ENCODE measurements around the gene PRKX.

PRKX gene

DNA sequence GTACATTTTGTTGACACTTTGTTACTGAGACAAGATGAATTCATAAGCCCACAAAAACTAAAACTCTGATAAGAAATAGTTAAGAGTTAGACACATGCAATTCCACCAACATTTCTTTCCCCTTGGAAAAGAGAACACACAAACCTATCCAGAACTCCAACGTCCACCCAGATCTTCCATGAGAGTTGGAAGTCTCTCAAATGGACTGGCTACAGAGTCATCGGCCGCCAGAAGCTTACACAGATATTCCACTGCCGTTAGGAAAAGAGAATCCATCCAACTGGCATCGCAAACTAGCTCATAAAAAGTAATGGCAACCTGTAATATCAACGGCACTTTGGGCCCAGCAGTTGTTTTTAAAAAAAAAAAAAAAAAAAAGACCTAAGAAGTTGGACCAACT, 114.7 kb downstream of the PRKX start:
- Histone ChIP-seq H3K27ac (ENCODE audit: low read depth, low read length) (no peak overlapping the region), H3K4me1 (ENCODE audit: control insufficient read depth, low read length) (no peaks in the 10 kb centered on the region), H3K9me2 (replicated peaks; ENCODE audit: control insufficient read depth, low read length) (no peaks in the 10 kb centered on the region), H3F3A (ENCODE audit: control insufficient read depth, insufficient read depth) (no peaks in the 10 kb centered on the region), H3K4me3 (ENCODE audit: low read length) (no peak overlapping the region), H3K9me3 (ENCODE audit: control insufficient read depth, insufficient read depth, low read length) (no peaks in the 10 kb centered on the region), H3K36me3 (ENCODE audit: control insufficient read depth, low read length) (no peaks in the 10 kb centered on the region), H4K20me1 (ENCODE audit: control insufficient read depth, insufficient read depth, low read depth, low read length) (no peaks in the 10 kb centered on the region), H3K27me3 (ENCODE audit: control insufficient read depth, low read length) (no peaks in the 10 kb centered on the region), H3K79me2 (ENCODE audit: control insufficient read depth, low read length) (no peaks in the 10 kb centered on the region), H3K4me2 (ENCODE audit: low read length) (no peak overlapping the region)
- TF ChIP-seq EZH2phosphoT487 (IDR thresholded peaks at IDR 0.05; ENCODE audit: borderline replicate concordance, low read length) (no peak), CTCF (IDR thresholded peaks at IDR 0.05; ENCODE audit: low read depth, low read length, poor library complexity, severe bottlenecking) (no peak)

- H3K79me2 ChIP-seq (ENCODE audit: control insufficient read depth, low read length), result no peaks in the 10 kb centered on the region
- no peaks in the 10 kb centered on the region for H4K20me1 ChIP-seq (ENCODE audit: control insufficient read depth, insufficient read depth, low read depth, low read length)
- no peaks in the 10 kb centered on the region for H3K9me2 ChIP-seq (replicated peaks; ENCODE audit: control insufficient read depth, low read length)
- H3K36me3 ChIP-seq (ENCODE audit: control insufficient read depth, low read length), result no peaks in the 10 kb centered on the region
- no peak overlapping the region for H3K4me3 ChIP-seq (ENCODE audit: low read length)
- no peaks in the 10 kb centered on the region for H3K4me1 ChIP-seq (ENCODE audit: control insufficient read depth, low read length)
- no peaks in the 10 kb centered on the region for H3F3A ChIP-seq (ENCODE audit: control insufficient read depth, insufficient read depth)
- no peaks in the 10 kb centered on the region for H3K27me3 ChIP-seq (ENCODE audit: control insufficient read depth, low read length)
- no peak overlapping the region for H3K27ac ChIP-seq (ENCODE audit: low read depth, low read length)
- H3K9me3 ChIP-seq (ENCODE audit: control insufficient read depth, insufficient read depth, low read length), result no peaks in the 10 kb centered on the region
- no peak overlapping the region for H3K4me2 ChIP-seq (ENCODE audit: low read length)
- TF ChIP-seq EZH2phosphoT487 (IDR thresholded peaks at IDR 0.05; ENCODE audit: borderline replicate concordance, low read length), result no peak
- TF ChIP-seq CTCF (IDR thresholded peaks at IDR 0.05; ENCODE audit: low read depth, low read length, poor library complexity, severe bottlenecking), result no peak
Measured at GRCh38 chrX:3598046-3598605, 115.3 kb downstream of the PRKX start.

GRCh38 chrX:3592184-3592583, 121.3 kb downstream of the PRKX start:
- no peak overlapping the region for H3K4me3 ChIP-seq (ENCODE audit: low read length)
- H3K9me2 ChIP-seq (replicated peaks; ENCODE audit: control insufficient read depth, low read length), result no peaks in the 10 kb centered on the region
- H4K20me1 ChIP-seq (ENCODE audit: control insufficient read depth, insufficient read depth, low read depth, low read length), result no peaks in the 10 kb centered on the region
- no peak overlapping the region for H3K4me2 ChIP-seq (ENCODE audit: low read length)
- no peaks in the 10 kb centered on the region for H3K36me3 ChIP-seq (ENCODE audit: control insufficient read depth, low read length)
- H3K79me2 ChIP-seq (ENCODE audit: control insufficient read depth, low read length), result no peaks in the 10 kb centered on the region
- H3K27me3 ChIP-seq (ENCODE audit: control insufficient read depth, low read length), result no peaks in the 10 kb centered on the region
- no peaks in the 10 kb centered on the region for H3F3A ChIP-seq (ENCODE audit: control insufficient read depth, insufficient read depth)
- H3K9me3 ChIP-seq (ENCODE audit: control insufficient read depth, insufficient read depth, low read length), result no peaks in the 10 kb centered on the region
- no peaks in the 10 kb centered on the region for H3K4me1 ChIP-seq (ENCODE audit: control insufficient read depth, low read length)
- no peak overlapping the region for H3K27ac ChIP-seq (ENCODE audit: low read depth, low read length)
- no peak for TF ChIP-seq CTCF (IDR thresholded peaks at IDR 0.05; ENCODE audit: low read depth, low read length, poor library complexity, severe bottlenecking)
- no peak for TF ChIP-seq EZH2phosphoT487 (IDR thresholded peaks at IDR 0.05; ENCODE audit: borderline replicate concordance, low read length)

Data from DOHH2 (cell line).